ENCODE data around the gene ENAM.

Gene ENAM

GRCh38 chr4:70586841-70587240 lies 41.7 kb upstream of the ENAM start:
- no peak for TF ChIP-seq USF1 (IDR thresholded peaks at IDR 0.05)
- no peak for TF ChIP-seq NFIC (IDR thresholded peaks at IDR 0.05)
- no peak for TF ChIP-seq ZBTB7A (IDR thresholded peaks at IDR 0.05; ENCODE audit: low read depth)
- TF ChIP-seq CEBPB (IDR thresholded peaks at IDR 0.05), result no peak
- TF ChIP-seq TEAD4 (IDR thresholded peaks at IDR 0.05), result no peak
- no peak for TF ChIP-seq EP300 (IDR thresholded peaks at IDR 0.05; ENCODE audit: borderline replicate concordance)
- no peak for TF ChIP-seq MAX (IDR thresholded peaks at IDR 0.05)
- no peak for TF ChIP-seq CREB1 (IDR thresholded peaks at IDR 0.05; ENCODE audit: low read depth)
- TF ChIP-seq RAD21 (IDR thresholded peaks at IDR 0.05; ENCODE audit: low read depth), result no peak
- no peak for TF ChIP-seq EGR1 (IDR thresholded peaks at IDR 0.05)
- TF ChIP-seq REST (IDR thresholded peaks at IDR 0.05; ENCODE audit: low read depth), result no peak
- TF ChIP-seq FOXM1 (IDR thresholded peaks at IDR 0.05; ENCODE audit: borderline replicate concordance, low read depth), result no peak
- no peak for TF ChIP-seq TAF1 (IDR thresholded peaks at IDR 0.05; ENCODE audit: low read depth)
- no peak for TF ChIP-seq TCF12 (IDR thresholded peaks at IDR 0.05; ENCODE audit: low read depth)

- TF ChIP-seq CEBPB (IDR thresholded peaks at IDR 0.05) (no peak), TCF12 (IDR thresholded peaks at IDR 0.05; ENCODE audit: low read depth) (no peak), CREB1 (IDR thresholded peaks at IDR 0.05; ENCODE audit: low read depth) (no peak)
These were observed 38.8 kb upstream of the ENAM start for GRCh38 chr4:70589785-70590184.

- no peak for TF ChIP-seq NFIC (IDR thresholded peaks at IDR 0.05)
- TF ChIP-seq CREB1 (IDR thresholded peaks at IDR 0.05; ENCODE audit: low read depth), result no peak
- no peak for TF ChIP-seq YY1 (IDR thresholded peaks at IDR 0.05; ENCODE audit: low read depth)
- TF ChIP-seq REST (IDR thresholded peaks at IDR 0.05; ENCODE audit: low read depth), result no peak
- no peak for TF ChIP-seq FOXM1 (IDR thresholded peaks at IDR 0.05; ENCODE audit: borderline replicate concordance, low read depth)
- no peak for TF ChIP-seq TCF12 (IDR thresholded peaks at IDR 0.05; ENCODE audit: low read depth)
- no peak for TF ChIP-seq EP300 (IDR thresholded peaks at IDR 0.05; ENCODE audit: borderline replicate concordance)
- no peak for TF ChIP-seq ZBTB7A (IDR thresholded peaks at IDR 0.05; ENCODE audit: low read depth)
- no peak for TF ChIP-seq EGR1 (IDR thresholded peaks at IDR 0.05)
These were observed 36.5 kb upstream of the ENAM start, which contains the start of gene AMBN for GRCh38 chr4:70591955-70592582. Gene AMBN (plus strand): TSS chr4:70592256. CDS start chr4:70592359, 103 bp downstream.

GRCh38 chr4:70594196-70594595 lies 34.3 kb upstream of the ENAM start:
- TF ChIP-seq REST (IDR thresholded peaks at IDR 0.05; ENCODE audit: low read depth), result no peak
- TF ChIP-seq CREB1 (IDR thresholded peaks at IDR 0.05; ENCODE audit: low read depth), result no peak
- TF ChIP-seq MAX (IDR thresholded peaks at IDR 0.05), result no peak
- no peak for TF ChIP-seq TCF12 (IDR thresholded peaks at IDR 0.05; ENCODE audit: low read depth)
- no peak for TF ChIP-seq RAD21 (IDR thresholded peaks at IDR 0.05; ENCODE audit: low read depth)
- TF ChIP-seq EP300 (IDR thresholded peaks at IDR 0.05; ENCODE audit: borderline replicate concordance), result no peak
- no peak for TF ChIP-seq CEBPB (IDR thresholded peaks at IDR 0.05)

- TF ChIP-seq RAD21 (IDR thresholded peaks at IDR 0.05; ENCODE audit: low read depth) (no peak), TEAD4 (IDR thresholded peaks at IDR 0.05) (no peak), EGR1 (IDR thresholded peaks at IDR 0.05) (no peak), TCF12 (IDR thresholded peaks at IDR 0.05; ENCODE audit: low read depth) (no peak), REST (IDR thresholded peaks at IDR 0.05; ENCODE audit: low read depth) (no peak), TAF1 (IDR thresholded peaks at IDR 0.05; ENCODE audit: low read depth) (no peak), ZBTB7A (IDR thresholded peaks at IDR 0.05; ENCODE audit: low read depth) (no peak), NFIC (IDR thresholded peaks at IDR 0.05) (no peak), EP300 (IDR thresholded peaks at IDR 0.05; ENCODE audit: borderline replicate concordance) (no peak)
These were observed 28.2 kb upstream of the ENAM start for GRCh38 chr4:70600305-70600704.
